GM12865 (cell line): ENCODE measurements around the gene KLHDC9.
"Not testable (repeated sequence)": the region's sequence is repeated elsewhere in the genome, so short reads cannot be mapped to it uniquely, and the experiment has no call there.

Source experiments
- DNase-seq: peaks from one replicate; pipeline ENCODE4 v3.0.0; 2010; ENCODE audit warnings: low read depth
- H3K4me3 ChIP-seq: 2 replicates; pipeline ENCODE4 v1.5.1; 2011; ENCODE audit warnings: mild to moderate bottlenecking, low read depth, low read length, control low read depth
- TF ChIP-seq, protein P1 (sequence below): IDR thresholded peaks from 2 replicates; pipeline ENCODE4 v1.5.1; 2011; ENCODE audit warnings: low read length, control low read depth, low read depth, inconsistent platforms; ENCODE audit not compliant: insufficient read depth; ENCODE audit errors: missing control alignments

KLHDC9 gene

DNA sequence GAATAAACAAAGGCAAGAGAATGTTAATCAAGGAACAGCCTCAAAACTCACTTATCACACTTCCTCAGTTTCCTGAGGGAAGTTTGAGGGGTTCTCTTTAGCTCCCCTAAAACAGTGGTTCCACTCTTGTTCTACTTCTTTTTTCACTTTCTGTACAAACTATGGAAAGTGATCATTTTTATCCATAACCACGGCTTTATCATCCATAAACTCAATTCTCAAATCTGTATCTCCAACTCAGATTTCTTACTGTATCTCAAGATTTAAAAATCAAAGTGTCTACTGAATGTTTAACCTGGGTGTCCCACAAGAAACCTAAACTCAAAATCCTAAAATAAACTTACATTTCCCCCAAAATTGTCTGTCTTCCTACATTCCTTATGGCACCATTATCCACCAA lies 15.8 kb downstream of the KLHDC9 start:
- TF ChIP-seq, protein P1, sequence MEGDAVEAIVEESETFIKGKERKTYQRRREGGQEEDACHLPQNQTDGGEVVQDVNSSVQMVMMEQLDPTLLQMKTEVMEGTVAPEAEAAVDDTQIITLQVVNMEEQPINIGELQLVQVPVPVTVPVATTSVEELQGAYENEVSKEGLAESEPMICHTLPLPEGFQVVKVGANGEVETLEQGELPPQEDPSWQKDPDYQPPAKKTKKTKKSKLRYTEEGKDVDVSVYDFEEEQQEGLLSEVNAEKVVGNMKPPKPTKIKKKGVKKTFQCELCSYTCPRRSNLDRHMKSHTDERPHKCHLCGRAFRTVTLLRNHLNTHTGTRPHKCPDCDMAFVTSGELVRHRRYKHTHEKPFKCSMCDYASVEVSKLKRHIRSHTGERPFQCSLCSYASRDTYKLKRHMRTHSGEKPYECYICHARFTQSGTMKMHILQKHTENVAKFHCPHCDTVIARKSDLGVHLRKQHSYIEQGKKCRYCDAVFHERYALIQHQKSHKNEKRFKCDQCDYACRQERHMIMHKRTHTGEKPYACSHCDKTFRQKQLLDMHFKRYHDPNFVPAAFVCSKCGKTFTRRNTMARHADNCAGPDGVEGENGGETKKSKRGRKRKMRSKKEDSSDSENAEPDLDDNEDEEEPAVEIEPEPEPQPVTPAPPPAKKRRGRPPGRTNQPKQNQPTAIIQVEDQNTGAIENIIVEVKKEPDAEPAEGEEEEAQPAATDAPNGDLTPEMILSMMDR = no peak
- no peak overlapping the region for H3K4me3 ChIP-seq
- DNase-seq = no peak

DNA sequence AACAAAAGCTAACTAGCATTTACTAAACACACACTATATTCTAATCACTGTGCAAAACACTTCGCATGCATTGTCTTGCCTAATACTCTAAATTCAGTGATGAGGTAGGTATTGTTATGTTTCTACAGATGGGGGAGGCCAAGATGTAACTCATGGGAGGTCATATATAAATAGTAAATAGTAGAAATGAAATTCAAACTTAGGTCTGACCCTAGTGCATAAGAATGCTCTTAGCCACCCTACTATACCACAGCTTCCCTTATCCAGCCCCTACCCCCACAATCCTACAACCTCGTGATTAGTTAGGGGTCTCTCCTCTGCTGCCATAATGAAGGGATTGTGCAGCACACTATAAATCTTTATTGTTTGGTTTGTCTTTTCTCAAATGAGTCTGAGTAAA lies 16.4 kb downstream of the KLHDC9 start:
- no peak for DNase-seq
- TF ChIP-seq, protein P1 = no peak
- no peak overlapping the region for H3K4me3 ChIP-seq

DNA sequence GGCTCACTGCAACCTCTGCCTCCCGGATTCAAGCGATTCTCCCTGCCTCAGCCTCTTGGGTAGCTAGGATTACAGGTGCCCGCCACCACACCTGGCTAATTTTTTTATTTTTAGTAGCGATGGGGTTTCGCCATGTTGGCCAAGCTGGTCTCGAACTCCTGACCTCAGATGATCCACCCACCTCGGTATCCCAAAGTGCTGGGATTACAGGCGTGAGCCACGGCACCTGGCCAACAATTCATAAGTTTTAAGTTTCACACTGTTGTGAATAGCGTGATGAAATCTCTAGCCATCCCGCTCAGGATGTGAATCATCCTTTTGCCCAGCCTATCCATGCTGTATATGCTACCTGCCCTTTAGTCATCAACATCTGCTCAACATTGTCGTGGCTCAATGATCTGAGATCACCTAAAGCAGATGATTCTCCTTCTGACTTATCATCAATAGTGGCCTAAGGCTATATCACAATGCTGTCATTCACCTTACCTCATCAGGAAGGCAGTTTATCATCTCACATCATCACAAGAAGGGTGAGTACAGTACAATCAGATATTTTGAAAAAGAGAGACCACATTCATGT lies 17.1 kb downstream of the KLHDC9 start:
- TF ChIP-seq, protein P1 = no peak
- H3K4me3 ChIP-seq = no peak overlapping the region
- DNase-seq = no peak

DNA sequence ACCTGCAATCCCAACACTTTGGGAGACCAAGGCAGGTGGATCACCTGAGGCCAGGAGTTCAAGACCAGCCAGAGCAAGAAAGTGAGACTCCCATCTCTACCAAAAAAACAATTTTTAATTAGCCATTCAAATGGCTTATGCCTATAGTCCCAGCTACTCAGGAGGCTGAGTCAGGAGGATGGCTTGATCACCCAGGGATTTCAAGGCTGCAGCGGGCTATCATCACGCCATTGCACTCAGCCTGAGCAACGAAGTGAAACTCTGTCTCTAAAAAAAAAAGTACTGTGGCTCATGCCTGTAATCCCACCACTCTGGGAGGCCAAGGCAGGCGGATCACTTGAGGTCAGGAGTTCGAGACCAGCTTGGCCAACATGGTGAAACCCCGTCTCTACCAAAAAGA lies 17.8 kb downstream of the KLHDC9 start:
- not testable (repeated sequence) for DNase-seq, H3K4me3 ChIP-seq

DNA sequence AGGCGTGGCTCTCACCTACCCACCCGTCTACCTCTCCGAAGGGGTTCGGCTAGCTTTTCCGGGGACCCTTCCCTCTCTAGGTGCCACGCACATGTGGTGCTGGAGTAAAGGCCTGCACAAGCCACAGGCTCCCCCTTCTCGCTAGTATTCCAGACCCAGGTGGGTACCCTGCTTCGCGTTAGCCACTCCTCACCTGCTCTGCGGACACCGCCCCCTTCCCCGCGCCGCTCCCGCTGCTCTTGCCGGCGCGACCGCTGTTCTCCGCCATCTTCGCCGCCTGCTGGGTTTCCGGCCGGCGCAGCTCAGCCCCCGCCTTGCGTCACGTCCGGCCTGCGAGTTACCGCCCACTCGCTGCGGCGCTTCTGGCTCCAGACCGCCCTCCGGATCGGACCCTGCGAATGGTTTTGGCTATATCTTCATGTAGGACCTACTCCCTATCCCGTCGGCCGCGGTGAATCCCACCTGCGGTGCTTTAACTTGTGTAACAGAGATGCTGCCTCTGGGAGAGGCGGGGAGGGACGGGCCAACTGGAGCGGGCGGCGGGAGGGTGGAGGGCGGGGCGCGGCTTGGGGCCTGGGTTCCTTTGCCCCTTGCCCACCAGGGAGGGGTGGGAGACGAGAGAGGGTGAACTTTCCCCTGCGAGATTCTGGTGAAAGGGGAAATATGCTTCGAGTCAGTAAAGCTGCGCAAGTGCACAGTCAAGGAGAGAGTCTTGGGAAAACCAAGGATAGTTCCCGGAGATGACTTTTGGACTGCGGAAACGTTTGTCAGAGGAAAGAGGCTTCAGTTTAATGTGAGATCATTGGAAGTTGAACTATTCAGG lies 19.8 kb downstream of the KLHDC9 start, which contains the start of the genes NIT1 and PFDN2:
Gene NIT1 (plus strand): TSS at position 347 of the 823 bp plus-strand sequence. CDS start 72 bp downstream, at position 419.
Gene PFDN2 (minus strand): TSS at position 279 of the 823 bp plus-strand sequence. CDS start 11 bp downstream, at position 268.
- TF ChIP-seq, protein P1 = no peak
- H3K4me3 ChIP-seq = peak within 1 kb of the TSS; percentile 74
- peak; percentile 89 for DNase-seq

DNA sequence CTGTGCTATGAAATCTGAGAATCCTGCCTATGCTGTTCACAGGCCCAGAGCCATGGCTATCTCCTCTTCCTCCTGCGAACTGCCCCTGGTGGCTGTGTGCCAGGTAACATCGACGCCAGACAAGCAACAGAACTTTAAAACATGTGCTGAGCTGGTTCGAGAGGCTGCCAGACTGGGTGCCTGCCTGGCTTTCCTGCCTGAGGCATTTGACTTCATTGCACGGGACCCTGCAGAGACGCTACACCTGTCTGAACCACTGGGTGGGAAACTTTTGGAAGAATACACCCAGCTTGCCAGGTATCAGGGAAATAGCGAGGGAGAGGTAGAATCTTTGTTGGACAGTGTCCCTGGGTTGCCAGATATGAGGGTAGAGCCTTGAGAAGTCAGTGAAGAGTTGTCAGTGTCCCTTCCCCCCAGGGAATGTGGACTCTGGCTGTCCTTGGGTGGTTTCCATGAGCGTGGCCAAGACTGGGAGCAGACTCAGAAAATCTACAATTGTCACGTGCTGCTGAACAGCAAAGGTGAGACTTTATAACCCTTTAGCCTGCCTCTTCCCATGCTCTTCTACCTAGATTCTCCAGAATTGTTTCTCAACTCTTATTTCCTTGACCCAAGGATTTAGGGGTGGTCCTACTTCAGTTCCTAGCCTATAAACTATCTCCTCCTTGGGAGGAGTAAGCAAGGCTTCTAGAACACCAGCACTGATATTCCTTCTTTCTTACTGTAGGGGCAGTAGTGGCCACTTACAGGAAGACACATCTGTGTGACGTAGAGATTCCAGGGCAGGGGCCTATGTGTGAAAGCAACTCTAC lies 21.1 kb downstream of the KLHDC9 start:
- DNase-seq = peak; percentile 78
- TF ChIP-seq, protein P1 = peak; percentile 41
- H3K4me3 ChIP-seq = peak overlapping the region; percentile 74
